Neural cell (in vitro differentiated cells): ENCODE results near the gene JMJD7.

Experiments
- EP300 ChIP-seq: fragments of 450-650 bp; conservative IDR thresholded peaks from 2 replicates; pipeline ENCODE4 v1.6.1; 2014; ENCODE audit warnings: antibody characterized with exemption, mild to moderate bottlenecking, moderate library complexity; ENCODE audit not compliant: poor library complexity, severe bottlenecking
- EZH2 ChIP-seq: fragments of 200-600, 300-800 bp; shearing (Covaris generic), sonication (generic); IDR thresholded peaks from 2 replicates; pipeline ENCODE4 v1.6.1; 2014; ENCODE audit warnings: antibody characterized with exemption, low read length, borderline replicate concordance, mild to moderate bottlenecking; ENCODE audit not compliant: insufficient read depth, poor library complexity, severe bottlenecking
- RAD21 ChIP-seq: fragments of 450-650 bp; conservative IDR thresholded peaks from 2 replicates; pipeline ENCODE4 v1.6.1; 2014; ENCODE audit warnings: antibody characterized with exemption, mild to moderate bottlenecking, moderate library complexity
- TF ChIP-seq, protein P1 (sequence below): fragments of 450-650 bp; IDR thresholded peaks from 2 replicates; pipeline ENCODE4 v1.5.1; 2014; ENCODE audit warnings: antibody characterized with exemption, mild to moderate bottlenecking, moderate library complexity; ENCODE audit not compliant: poor library complexity, severe bottlenecking

DNA sequence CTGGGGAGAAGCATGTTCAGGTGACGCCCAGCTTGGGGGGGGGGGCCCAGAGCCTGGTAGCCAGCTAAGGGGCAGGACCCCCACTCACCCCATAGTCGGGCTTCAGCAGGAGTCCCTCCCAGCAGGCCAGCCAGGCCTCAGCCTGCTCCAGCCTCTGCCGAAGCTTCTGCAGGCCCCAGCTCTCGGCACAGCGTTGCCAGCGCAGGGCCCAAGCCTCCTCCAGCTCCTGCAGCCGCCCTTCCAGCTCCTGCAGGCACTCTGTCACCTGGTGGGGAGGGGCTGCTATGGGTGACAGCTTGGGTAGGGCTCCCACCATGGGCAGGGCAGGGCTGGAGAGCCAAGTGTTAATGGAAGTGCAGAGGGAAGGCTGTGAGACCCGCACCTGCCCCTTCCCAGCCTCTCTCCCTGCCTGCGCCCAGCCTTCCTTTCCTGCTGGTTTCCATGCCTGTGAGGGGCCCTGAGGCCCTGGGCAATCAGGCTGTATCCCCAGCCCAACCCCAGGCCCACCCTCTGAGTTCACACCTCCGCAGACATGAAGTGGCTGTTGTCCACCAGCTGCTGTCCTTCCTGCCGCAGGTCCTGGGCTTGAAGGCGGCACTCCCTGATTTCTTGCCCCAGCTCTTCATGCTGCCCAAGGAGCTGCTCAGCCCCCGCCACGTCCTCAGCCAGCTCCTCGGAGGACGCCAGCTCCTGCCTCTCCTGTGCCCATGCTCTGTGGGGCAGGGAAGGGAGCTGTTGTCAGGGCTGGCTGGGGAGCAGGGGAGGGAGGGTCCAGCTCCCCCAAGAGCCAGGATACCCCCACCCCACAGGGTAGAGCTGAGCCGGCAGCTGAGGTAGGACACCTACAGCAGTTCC is 25.1 kb downstream of the JMJD7 start:
- TF ChIP-seq, protein P1, sequence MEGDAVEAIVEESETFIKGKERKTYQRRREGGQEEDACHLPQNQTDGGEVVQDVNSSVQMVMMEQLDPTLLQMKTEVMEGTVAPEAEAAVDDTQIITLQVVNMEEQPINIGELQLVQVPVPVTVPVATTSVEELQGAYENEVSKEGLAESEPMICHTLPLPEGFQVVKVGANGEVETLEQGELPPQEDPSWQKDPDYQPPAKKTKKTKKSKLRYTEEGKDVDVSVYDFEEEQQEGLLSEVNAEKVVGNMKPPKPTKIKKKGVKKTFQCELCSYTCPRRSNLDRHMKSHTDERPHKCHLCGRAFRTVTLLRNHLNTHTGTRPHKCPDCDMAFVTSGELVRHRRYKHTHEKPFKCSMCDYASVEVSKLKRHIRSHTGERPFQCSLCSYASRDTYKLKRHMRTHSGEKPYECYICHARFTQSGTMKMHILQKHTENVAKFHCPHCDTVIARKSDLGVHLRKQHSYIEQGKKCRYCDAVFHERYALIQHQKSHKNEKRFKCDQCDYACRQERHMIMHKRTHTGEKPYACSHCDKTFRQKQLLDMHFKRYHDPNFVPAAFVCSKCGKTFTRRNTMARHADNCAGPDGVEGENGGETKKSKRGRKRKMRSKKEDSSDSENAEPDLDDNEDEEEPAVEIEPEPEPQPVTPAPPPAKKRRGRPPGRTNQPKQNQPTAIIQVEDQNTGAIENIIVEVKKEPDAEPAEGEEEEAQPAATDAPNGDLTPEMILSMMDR: no peak
- TF ChIP-seq RAD21: no peak
- TF ChIP-seq EZH2: no peak
- no peak for TF ChIP-seq EP300
